GM12878 (cell line): Measurements from ENCODE around the gene ZNF69. TPM values are rescaled to one million over a fixed set of nuclear protein-coding genes. Genes with fewer than 3 reads are reported as not detected.

Experiments used
- ATAC-seq: fragments of 200-7000 bp; cut with Tn5 transposase; 3 replicates; pipeline ENCODE4 v1.9.1; 2020; ENCODE audit warnings: mild to moderate bottlenecking, moderate library complexity
- BruUV-seq: library from RNA; stranded (reverse); fragments of 400-500 nt; replicated peaks from 2 replicates; lab custom pipeline; 2021; lab: Mats Ljungman, UMichigan
- CTCF ChIA-PET: fragments of 300-600 bp; sonication (Branson Sonifier 250); formaldehyde crosslinking; extraction: SDS; loops from one replicate; lab custom pipeline; 2021; ENCODE audit warnings: inconsistent platforms; lab: Yijun Ruan, JAX
- POLR2A ChIA-PET: fragments of 350-600 bp; formaldehyde crosslinking; extraction: SDS; loops from one replicate; lab custom pipeline; 2021; ENCODE audit warnings: inconsistent platforms; lab: Charles Lee
- RAD21 ChIA-PET: fragments of 300-600 bp; sonication (Branson Sonifier 250); formaldehyde crosslinking; loops from one replicate; lab custom pipeline; 2023; ENCODE audit warnings: antibody characterized with exemption; ENCODE audit not compliant: unreplicated experiment; lab: Charles Lee
- SMC1A ChIA-PET: fragments of 300-600 bp; sonication (Branson Sonifier 250); formaldehyde crosslinking; loops from one replicate; lab custom pipeline; 2023; ENCODE audit not compliant: unreplicated experiment, uncharacterized antibody; lab: Charles Lee
- DNase-seq: peaks from one replicate; pipeline ENCODE4 v3.0.0-alpha.2; 2011; ENCODE audit warnings: low read depth, low spot score
- FAIRE-seq: peaks from 3 replicates; lab custom pipeline; 2011; peaks lifted over from hg19 to GRCh38; lab: Jason Lieb, UNC
- H2AFZ ChIP-seq: 2 replicates; pipeline ENCODE4 v1.6.0; 2011; ENCODE audit warnings: low read depth, low read length, control low read depth; ENCODE audit not compliant: control insufficient read depth
- H3K27ac ChIP-seq: 2 replicates; pipeline ENCODE4 v1.5.1; 2011; ENCODE audit warnings: control low read depth; ENCODE audit not compliant: control insufficient read depth, insufficient read depth
- H3K27me3 ChIP-seq, 2 experiments: replicated peaks in 1 of 2; 2 replicates each; pipeline versions ENCODE4 v1.6.0 to v1.6.1; 2011; ENCODE audit warnings: low read length in 1 of 2; ENCODE audit not compliant: control insufficient read depth in 2 of 2, insufficient read depth in 2 of 2
- H3K36me3 ChIP-seq, 2 experiments: 2 replicates each; pipeline ENCODE4 v1.5.1; 2011; ENCODE audit warnings: low read length in 1 of 2; ENCODE audit not compliant: control insufficient read depth in 2 of 2, insufficient read depth in 2 of 2
- H3K4me1 ChIP-seq: 2 replicates; pipeline ENCODE4 v1.6.1; 2011; ENCODE audit warnings: mild to moderate bottlenecking, low read length, moderate library complexity, mixed read lengths; ENCODE audit not compliant: control insufficient read depth, insufficient read depth
- H3K4me2 ChIP-seq: 2 replicates; pipeline ENCODE4 v1.6.0; 2011; ENCODE audit warnings: control low read depth; ENCODE audit not compliant: control insufficient read depth, insufficient read depth
- H3K4me3 ChIP-seq: fragments of 200-600 bp; sonication (generic); 2 replicates; pipeline ENCODE4 v1.5.1; 2016
- H3K79me2 ChIP-seq: 2 replicates; pipeline ENCODE4 v1.6.0; 2011; ENCODE audit warnings: low read length; ENCODE audit not compliant: control insufficient read depth, insufficient read depth
- H3K9ac ChIP-seq: 2 replicates; pipeline ENCODE4 v1.8.0; 2011; ENCODE audit warnings: low read length, control low read depth, mixed read lengths; ENCODE audit not compliant: control insufficient read depth, insufficient read depth
- H3K9me3 ChIP-seq: replicated peaks from 3 replicates; pipeline ENCODE4 v1.5.1; 2011; ENCODE audit warnings: mild to moderate bottlenecking, low read length; ENCODE audit not compliant: control insufficient read depth, insufficient read depth
- H4K20me1 ChIP-seq: 2 replicates; pipeline ENCODE4 v1.6.0; 2011; ENCODE audit not compliant: control insufficient read depth, insufficient read depth
- ATF7 ChIP-seq: fragments of 450-650 bp; IDR thresholded peaks from 2 replicates; pipeline ENCODE4 v1.6.1; 2016; ENCODE audit warnings: low read depth, mild to moderate bottlenecking
- CBX5 ChIP-seq: sonication (generic); IDR thresholded peaks from 2 replicates; pipeline ENCODE4 v1.6.1; 2016; ENCODE audit warnings: low read depth, moderate library complexity, mild to moderate bottlenecking, inconsistent platforms
- ESRRA ChIP-seq: IDR thresholded peaks from 2 replicates; pipeline ENCODE4 v1.6.1; 2012; ENCODE audit warnings: mild to moderate bottlenecking, low read length, improper control_type of control experiment
- ETV6 ChIP-seq, 2 experiments: fragments of 450-650 bp in 1 of 2; IDR thresholded peaks in 1 of 2; conservative IDR thresholded peaks in 1 of 2; 2 replicates each; pipeline ENCODE4 v1.6.1; 2014; ENCODE audit warnings: antibody characterized with exemption in 1 of 2, borderline replicate concordance in 1 of 2, low read depth in 1 of 2, mild to moderate bottlenecking in 1 of 2, moderate library complexity in 1 of 2
- JUNB ChIP-seq: IDR thresholded peaks from 2 replicates; pipeline ENCODE4 v1.6.1; 2016; ENCODE audit warnings: antibody characterized with exemption, mild to moderate bottlenecking
- NR2C2 ChIP-seq: IDR thresholded peaks from 2 replicates; pipeline ENCODE4 v1.6.1; 2011; ENCODE audit warnings: borderline replicate concordance, low read depth; ENCODE audit not compliant: control insufficient read depth, insufficient read length
- RFX5 ChIP-seq: IDR thresholded peaks from 2 replicates; pipeline ENCODE4 v1.6.1; 2011; ENCODE audit warnings: low read depth, low read length, improper control_type of control experiment
- TCF3 ChIP-seq: IDR thresholded peaks from 2 replicates; pipeline ENCODE4 v1.6.1; 2012; ENCODE audit warnings: low read depth, mild to moderate bottlenecking, low read length, borderline replicate concordance; ENCODE audit not compliant: insufficient read depth
- ZNF207 ChIP-seq: fragments of 450-650 bp; IDR thresholded peaks from 2 replicates; pipeline ENCODE4 v1.6.1; 2014; ENCODE audit warnings: antibody characterized with exemption, mild to moderate bottlenecking, borderline replicate concordance
- WGBS: methylation state at CpG from one replicate; pipeline ENCODE4 v1.1.6; 2016; ENCODE audit warnings: low lambda C conversion rate; ENCODE audit not compliant: insufficient replicate concordance, insufficient coverage; ENCODE audit errors: missing lambda C conversion rate; 5-methylcytosine and 5-hydroxymethylcytosine counted together
- in situ Hi-C: fragments of 300-500 bp; cut with MboI; formaldehyde crosslinking; loops from 9 replicates; pipeline ENCODE4 v1.14.3; 2018; ENCODE audit warnings: mixed read lengths
- intact Hi-C: fragments of 100-400 bp; cut with micrococcal nuclease; formaldehyde crosslinking; loops from one replicate; pipeline ENCODE4 v1.14.2; 2022; ENCODE audit not compliant: unreplicated experiment
- polyA plus RNA-seq, 11 experiments: library from polyadenylated mRNA; depleted of rRNA in 4 of 11; unstranded in 6 of 11; stranded (reverse) in 5 of 11; fragments of >200 nt; fragmentation: Nextera tagmentation in 4 of 11; fragmentation: Illumina TruSeq in 1 of 11; extraction: Ambion mirVana in 4 of 11; extraction: Trizol in 1 of 11; gene quantifications; 1 replicate in 1 of 11; 2 replicates in 10 of 11; pipeline versions ENCODE4 v1.2.1 to v1.2.3, GENCODE V29; 2011 to 2016; ENCODE audit warnings: inconsistent platforms in 2 of 11, missing spikeins in 2 of 11, low read depth in 1 of 11
- total RNA-seq, 4 experiments: library from RNA; depleted of rRNA in 3 of 4; stranded (reverse); fragments of >200 nt in 3 of 4; fragmentation: Illumina TruSeq in 1 of 4; extraction: Trizol in 1 of 4; gene quantifications; 2 replicates each; pipeline versions ENCODE4 v1.2.1 to v1.2.3, GENCODE V29; 2013 to 2021

Gene ZNF69
- total and polyA plus RNA-seq, 10 of the 15 experiments (the other 5 are each of a cell fraction or from before 2014, with no cell fraction given): 0.15 to 0.63 (median 0.49) TPM

DNA sequence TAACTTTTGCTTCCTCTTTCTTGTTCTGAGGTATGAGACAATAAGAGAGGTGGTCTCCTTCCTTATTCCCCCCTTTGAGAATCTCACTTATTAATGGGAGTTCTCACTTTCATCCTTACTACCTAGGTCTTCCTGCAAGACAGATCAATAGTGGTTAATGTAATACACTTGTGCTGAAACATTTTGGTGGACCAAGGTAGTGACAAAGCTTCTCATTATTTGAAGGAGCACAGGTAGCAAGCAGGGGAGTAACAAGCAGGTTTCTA lies 55.2 kb downstream of the ZNF69 start:
- Histone ChIP-seq H4K20me1 (no peaks in the 10 kb centered on the region), H2AFZ (no peak overlapping the region), H3K4me1 (no peaks in the 10 kb centered on the region), H3K36me3 (peaks cover 6 to 12% of the 10 kb centered on the region in 2 experiments; a peak in 3 of 4 replicates), H3K79me2 (peaks cover 3% of the 10 kb centered on the region), H3K4me2 (no peak overlapping the region), H3K9ac (no peak overlapping the region), H3K27me3 (no peaks in the 10 kb centered on the region), H3K4me3 (0 out of 2 replicates have a peak overlapping the region, but pooled peaks have one; percentile 11), H3K9me3 (peaks cover 66% of the 10 kb centered on the region), H3K27ac (no peak overlapping the region)
- DNase-seq (no peak), FAIRE-seq (no peak), ATAC-seq (no peak)
- no TSS peak for BruUV-seq
- intact Hi-C loops (no loop called here), in situ Hi-C loops (no loop called here)
- TF ChIP-seq CBX5 (peak; percentile 78; the same call in 1 of the 2 replicates), RFX5 (no peak)
- ChIA-PET CTCF (interaction anchor here (0.7 kb wide), 1 partner anchor 19 kb away, joined by 3 read pairs; no protein-coding TSS in a partner anchor), SMC1A (interaction anchor here (1.2 kb wide), 1 partner anchor 12 kb away, joined by 4 read pairs; no protein-coding TSS in a partner anchor), POLR2A (no interaction called here), RAD21 (no interaction called here)

DNA sequence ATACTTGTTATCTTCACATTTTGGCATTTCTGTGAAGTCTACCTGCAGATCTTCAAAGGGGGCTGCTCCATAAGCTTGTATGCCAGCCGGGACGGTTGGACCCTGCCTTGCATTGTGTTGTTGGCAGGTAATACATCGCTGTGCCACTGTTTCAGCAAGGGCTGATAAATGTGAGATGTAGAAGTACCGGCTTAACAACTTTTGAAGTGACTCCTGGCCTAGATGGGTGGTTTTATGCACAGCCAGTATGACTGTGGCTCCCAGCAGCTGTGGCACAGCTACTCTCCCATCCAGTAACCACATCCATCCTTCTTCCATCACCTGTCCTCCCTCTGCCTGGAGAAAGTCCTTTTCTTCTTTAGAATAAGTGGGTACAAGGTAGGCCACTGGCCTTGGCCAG lies 57.1 kb downstream of the ZNF69 start:
- Histone ChIP-seq H3K4me1 (no peaks in the 10 kb centered on the region), H3K36me3 (peaks cover 11 to 26% of the 10 kb centered on the region in 2 experiments), H3K9me3 (peaks cover 79% of the 10 kb centered on the region), H4K20me1 (no peaks in the 10 kb centered on the region), H3K4me3 (no peak overlapping the region), H3K4me2 (no peak overlapping the region), H3K9ac (no peak overlapping the region), H3K27ac (no peak overlapping the region), H2AFZ (no peak overlapping the region), H3K27me3 (no peaks in the 10 kb centered on the region), H3K79me2 (peaks cover 2% of the 10 kb centered on the region)
- no TSS peak for BruUV-seq
- TF ChIP-seq NR2C2 (no peak), JUNB (no peak), TCF3 (no peak), ATF7 (no peak), ESRRA (no peak), ZNF207 (no peak), ETV6 (conservative IDR thresholded peaks at IDR 0.05 in 1 of 2, IDR thresholded peaks at IDR 0.05 in 1 of 2; ENCODE audit: borderline replicate concordance in 1 of 2, low read depth in 1 of 2) (no peak)
- intact Hi-C loops: no loop called here
- FAIRE-seq (no peak), ATAC-seq (no peak), DNase-seq (no peak)
- CTCF ChIA-PET: interaction anchor here (1.2 to 1.4 kb wide), 2 partner anchors 19 to 55 kb away, joined by 3 to 4 read pairs; no protein-coding TSS in a partner anchor
- in situ Hi-C loops: no loop called here
- RAD21 ChIA-PET: no interaction called here
- SMC1A ChIA-PET: no interaction called here
- 99% methylated on average over 4 of the region's 4 CpGs for WGBS
- POLR2A ChIA-PET: no interaction called here
